Natural killer cell (primary cell): ENCODE data around the gene IRF5. TPM values are rescaled to one million over a fixed set of nuclear protein-coding genes. Genes with fewer than 3 reads are reported as not detected.

Experiments
- ATAC-seq, 3 donors: fragments of 150-1000 bp in 2 of 3; fragments of 200-7000 bp in 1 of 3; cut with Tn5 transposase; 1 replicate in 1 of 3; 2 replicates in 2 of 3; pipeline ENCODE4 v1.10.0; 2021; ENCODE audit warnings: mild to moderate bottlenecking in 2 of 3, moderate library complexity in 2 of 3
- DNase-seq, 2 donors: peaks; one replicate each; pipeline versions ENCODE4 v3.0.0 to v3.0.0-alpha.2; 2013 to 2021; ENCODE audit warnings: mixed read lengths in 1 of 2
- H3K27ac ChIP-seq: one replicate; pipeline ENCODE4 v1.5.1; 2013; ENCODE audit warnings: mild to moderate bottlenecking, low read length
- H3K27me3 ChIP-seq: one replicate; pipeline ENCODE4 v1.6.1; 2013; ENCODE audit warnings: low read length; ENCODE audit not compliant: control insufficient read depth, insufficient read depth
- H3K36me3 ChIP-seq: one replicate; pipeline ENCODE4 v1.6.1; 2013; ENCODE audit warnings: low read length; ENCODE audit not compliant: control insufficient read depth, insufficient read depth
- H3K4me1 ChIP-seq: one replicate; pipeline ENCODE4 v1.6.1; 2013; ENCODE audit warnings: low read length; ENCODE audit not compliant: control insufficient read depth, insufficient read depth
- H3K4me3 ChIP-seq: one replicate; pipeline ENCODE4 v1.5.1; 2013; ENCODE audit warnings: low read length
- H3K9me3 ChIP-seq: one replicate; pipeline ENCODE4 v1.6.1; 2013; ENCODE audit warnings: low read length; ENCODE audit not compliant: control insufficient read depth, insufficient read depth
- H3K27ac Mint-ChIP-seq, 2 donors: one replicate each; pipeline ENCODE4 v1.8.0; 2022; ENCODE audit warnings: mild to moderate bottlenecking in 2 of 2, mixed read lengths in 2 of 2, moderate library complexity in 1 of 2
- H3K27me3 Mint-ChIP-seq, 2 donors: one replicate each; pipeline ENCODE4 v1.8.0; 2022; ENCODE audit warnings: low read depth in 2 of 2, mixed read lengths in 2 of 2
- H3K36me3 Mint-ChIP-seq: one replicate; pipeline ENCODE4 v1.8.0; 2022; ENCODE audit warnings: mixed read lengths
- H3K4me1 Mint-ChIP-seq, 2 donors: one replicate each; pipeline ENCODE4 v1.8.0; 2022; ENCODE audit warnings: mixed read lengths in 2 of 2
- H3K4me3 Mint-ChIP-seq: one replicate; pipeline ENCODE4 v1.8.0; 2022; ENCODE audit warnings: mild to moderate bottlenecking, moderate library complexity, mixed read lengths
- H3K9me3 Mint-ChIP-seq, 2 donors: one replicate each; pipeline ENCODE4 v1.8.0; 2022; ENCODE audit warnings: mixed read lengths in 2 of 2
- WGBS: methylation state at CpG from one replicate; pipeline ENCODE4 v1.1.7; 2013; ENCODE audit warnings: missing lambda C conversion rate; ENCODE audit not compliant: insufficient coverage; 5-methylcytosine and 5-hydroxymethylcytosine counted together
- intact Hi-C: fragments of 100-400 bp; cut with micrococcal nuclease; formaldehyde crosslinking; loops from one replicate; pipeline ENCODE4 v1.14.2; 2022
- total RNA-seq, 4 donors: library from RNA; stranded (reverse); fragments of 120-200 nt in 1 of 4; gene quantifications; one replicate each; pipeline versions ENCODE4 v1.2.3 to v1.2.4, GENCODE V29; 2013 to 2022
- TF ChIP-seq, protein P1 (sequence below): fragments of 200-600 bp; IDR thresholded peaks from one replicate; pipeline ENCODE4 v1.8.0; 2022; ENCODE audit warnings: antibody characterized with exemption

Gene IRF5
- total RNA-seq, 3 donors from 2014 or later (not counting 1 experiment from before 2014, with no cell fraction given), result 13.0 to 20.2 (median 19.5) TPM

DNA sequence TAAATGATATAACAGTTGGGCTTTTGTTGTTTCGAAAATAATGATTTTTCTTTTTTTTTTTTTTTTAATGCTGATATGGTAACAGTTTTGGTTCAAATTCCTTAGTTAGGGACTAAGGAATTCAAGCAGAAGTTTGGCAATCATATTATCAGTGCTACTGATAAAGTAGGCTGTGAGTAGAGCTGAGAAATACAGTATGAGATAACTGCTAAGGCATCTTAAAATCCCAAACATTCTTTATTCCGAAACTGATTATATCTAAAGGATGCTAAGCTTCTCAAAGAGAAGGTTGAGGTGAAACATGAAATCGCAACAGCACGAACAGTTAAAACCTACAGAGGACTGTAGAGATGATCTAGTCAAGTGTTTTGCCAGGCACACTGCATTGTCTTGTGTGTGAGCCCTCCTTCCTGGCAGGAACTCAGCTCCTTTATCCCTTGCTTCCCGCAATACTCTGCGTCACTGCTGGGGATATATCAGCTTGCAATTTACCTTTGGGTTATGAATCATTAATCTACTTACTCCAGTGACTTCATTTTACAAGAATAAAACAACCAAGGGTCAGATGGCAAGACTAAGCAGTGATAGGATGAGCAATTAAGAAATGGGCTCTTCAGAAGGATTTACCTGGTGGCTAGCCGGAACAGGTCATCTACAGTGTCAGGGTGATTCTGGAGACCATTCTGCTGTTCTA is 36.7 kb downstream of the IRF5 start:
- H3K4me1 Mint-ChIP-seq, result no peaks in the 10 kb centered on the region
- peaks cover 82% of the 10 kb centered on the region for H3K36me3 ChIP-seq
- H3K36me3 Mint-ChIP-seq, result peaks cover 35% of the 10 kb centered on the region
- H3K27me3 Mint-ChIP-seq, result no peaks in the 10 kb centered on the region
- no peak overlapping the region for H3K27ac ChIP-seq
- H3K9me3 Mint-ChIP-seq, result no peaks in the 10 kb centered on the region
- no peaks in the 10 kb centered on the region for H3K9me3 ChIP-seq
- H3K27me3 ChIP-seq, result no peaks in the 10 kb centered on the region
- ATAC-seq (no peak), DNase-seq (no peak)
- peak overlapping the region in 1 of 2 donors; percentile 13 for H3K27ac Mint-ChIP-seq
- H3K4me3 Mint-ChIP-seq, result no peak overlapping the region
- no peaks in the 10 kb centered on the region for H3K4me1 ChIP-seq
- TF ChIP-seq, protein P1, sequence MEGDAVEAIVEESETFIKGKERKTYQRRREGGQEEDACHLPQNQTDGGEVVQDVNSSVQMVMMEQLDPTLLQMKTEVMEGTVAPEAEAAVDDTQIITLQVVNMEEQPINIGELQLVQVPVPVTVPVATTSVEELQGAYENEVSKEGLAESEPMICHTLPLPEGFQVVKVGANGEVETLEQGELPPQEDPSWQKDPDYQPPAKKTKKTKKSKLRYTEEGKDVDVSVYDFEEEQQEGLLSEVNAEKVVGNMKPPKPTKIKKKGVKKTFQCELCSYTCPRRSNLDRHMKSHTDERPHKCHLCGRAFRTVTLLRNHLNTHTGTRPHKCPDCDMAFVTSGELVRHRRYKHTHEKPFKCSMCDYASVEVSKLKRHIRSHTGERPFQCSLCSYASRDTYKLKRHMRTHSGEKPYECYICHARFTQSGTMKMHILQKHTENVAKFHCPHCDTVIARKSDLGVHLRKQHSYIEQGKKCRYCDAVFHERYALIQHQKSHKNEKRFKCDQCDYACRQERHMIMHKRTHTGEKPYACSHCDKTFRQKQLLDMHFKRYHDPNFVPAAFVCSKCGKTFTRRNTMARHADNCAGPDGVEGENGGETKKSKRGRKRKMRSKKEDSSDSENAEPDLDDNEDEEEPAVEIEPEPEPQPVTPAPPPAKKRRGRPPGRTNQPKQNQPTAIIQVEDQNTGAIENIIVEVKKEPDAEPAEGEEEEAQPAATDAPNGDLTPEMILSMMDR, result no peak
- intact Hi-C loops, result no loop called here
- H3K4me3 ChIP-seq, result no peak overlapping the region
- 90% methylated on average over 7 of the region's 7 CpGs for WGBS

DNA sequence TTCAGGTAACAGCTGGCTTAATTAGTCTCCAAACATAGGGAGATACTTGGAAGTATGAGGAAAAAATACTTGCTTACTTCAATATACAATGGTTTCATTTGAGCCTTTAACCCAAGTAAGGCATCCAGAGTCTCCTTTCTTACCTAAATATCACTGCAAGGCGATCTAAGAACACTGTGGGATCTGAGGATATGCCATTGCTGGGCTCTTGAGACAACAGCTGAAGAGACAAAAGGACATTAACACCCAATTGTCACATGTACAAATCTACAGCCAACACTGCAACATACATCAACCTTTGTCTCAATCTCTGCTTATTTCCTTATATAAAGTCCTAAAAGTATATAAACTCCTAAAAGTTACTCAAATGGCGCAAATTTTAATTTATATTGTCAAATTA is 44.4 kb downstream of the IRF5 start:
- H3K27me3 Mint-ChIP-seq, result no peaks in the 10 kb centered on the region
- TF ChIP-seq, protein P1, result no peak
- no peak overlapping the region for H3K4me3 Mint-ChIP-seq
- no peaks in the 10 kb centered on the region for H3K27me3 ChIP-seq
- no peak overlapping the region for H3K27ac ChIP-seq
- no peaks in the 10 kb centered on the region for H3K4me1 Mint-ChIP-seq
- no peaks in the 10 kb centered on the region for H3K9me3 Mint-ChIP-seq
- no peak for ATAC-seq
- H3K36me3 Mint-ChIP-seq, result no peaks in the 10 kb centered on the region
- DNase-seq, result no peak
- H3K36me3 ChIP-seq, result peaks cover 86% of the 10 kb centered on the region
- no peaks in the 10 kb centered on the region for H3K4me1 ChIP-seq
- no peaks in the 10 kb centered on the region for H3K9me3 ChIP-seq
- intact Hi-C loops, result no loop called here
- no peak overlapping the region for H3K27ac Mint-ChIP-seq
- no peak overlapping the region for H3K4me3 ChIP-seq
- 100% methylated on average over 1 of the region's 2 CpGs for WGBS

DNA sequence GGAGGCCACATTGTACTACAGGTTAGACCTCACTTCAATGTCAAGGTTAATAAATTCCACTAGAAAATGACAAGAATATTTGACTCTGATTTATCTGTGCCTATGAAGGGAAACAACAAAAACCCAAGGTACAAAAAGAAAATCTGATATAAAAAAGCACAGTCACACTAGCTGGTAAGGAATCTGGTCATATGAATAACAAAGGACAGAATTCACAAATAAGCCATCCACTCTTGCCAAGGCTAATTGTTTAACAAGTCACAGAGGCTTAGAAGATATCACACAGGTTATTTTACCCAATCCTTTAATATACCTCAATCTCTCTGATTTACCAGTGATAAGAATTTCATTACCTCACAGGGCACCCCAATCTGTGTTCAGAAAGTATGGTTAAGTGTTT is 47.9 kb downstream of the IRF5 start:
- Mint-ChIP-seq H3K27ac (no peak overlapping the region), H3K4me3 (no peak overlapping the region), H3K36me3 (no peaks in the 10 kb centered on the region), H3K4me1 (peaks cover 0 to 4% of the 10 kb centered on the region in 2 donors), H3K27me3 (no peaks in the 10 kb centered on the region), H3K9me3 (no peaks in the 10 kb centered on the region)
- no peaks in the 10 kb centered on the region for H3K4me1 ChIP-seq
- H3K27ac ChIP-seq, result no peak overlapping the region
- no peaks in the 10 kb centered on the region for H3K27me3 ChIP-seq
- TF ChIP-seq, protein P1, result no peak
- no peak overlapping the region for H3K4me3 ChIP-seq
- intact Hi-C loops, result no loop called here
- H3K9me3 ChIP-seq, result no peaks in the 10 kb centered on the region
- ATAC-seq (no peak), DNase-seq (no peak)
- peaks cover 87% of the 10 kb centered on the region for H3K36me3 ChIP-seq

DNA sequence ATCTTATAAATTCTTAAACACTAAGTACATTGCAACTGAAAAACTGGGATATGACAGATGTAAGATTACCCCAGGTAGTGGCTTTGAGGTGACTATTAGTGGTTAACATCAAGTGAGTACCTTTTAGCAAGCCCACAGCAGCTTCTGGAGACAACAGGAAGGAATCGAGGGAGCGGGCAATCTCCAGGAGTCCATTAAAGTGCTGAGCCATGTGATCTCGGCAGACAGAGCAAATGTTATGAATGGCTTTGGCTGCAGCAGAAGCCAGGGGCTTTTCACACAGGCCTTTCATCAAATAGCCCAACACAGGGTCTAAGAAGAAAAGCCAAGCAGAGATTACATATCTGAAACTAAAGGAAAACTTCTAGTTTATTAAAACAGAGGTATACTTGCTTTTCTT is 48.9 kb downstream of the IRF5 start:
- DNase-seq (no peak), ATAC-seq (no peak)
- H3K9me3 ChIP-seq, result no peaks in the 10 kb centered on the region
- Mint-ChIP-seq H3K9me3 (no peaks in the 10 kb centered on the region), H3K27me3 (no peaks in the 10 kb centered on the region), H3K4me3 (no peak overlapping the region), H3K36me3 (no peaks in the 10 kb centered on the region), H3K27ac (no peak overlapping the region), H3K4me1 (peaks cover 0 to 4% of the 10 kb centered on the region in 2 donors)
- H3K4me1 ChIP-seq, result no peaks in the 10 kb centered on the region
- intact Hi-C loops, result no loop called here
- 97% methylated on average over 3 of the region's 3 CpGs for WGBS
- TF ChIP-seq, protein P1, result no peak
- H3K4me3 ChIP-seq, result no peak overlapping the region
- H3K36me3 ChIP-seq, result peaks cover 84% of the 10 kb centered on the region
- no peaks in the 10 kb centered on the region for H3K27me3 ChIP-seq
- H3K27ac ChIP-seq, result no peak overlapping the region
